Stomach smooth muscle (tissue), 2 donors: ENCODE results near the gene GPRC5C.
A peak's percentile ranks its signal among the peaks of the same experiment; 100 is the strongest.

ENCODE experiments used
- H3K27ac ChIP-seq: one replicate; pipeline ENCODE4 v1.7.0; 2013; ENCODE audit warnings: mild to moderate bottlenecking, low read length, inconsistent platforms
- H3K27me3 ChIP-seq, 2 donors: one replicate each; pipeline ENCODE4 v1.7.0; 2013; ENCODE audit warnings: low read length in 2 of 2; ENCODE audit not compliant: insufficient read depth in 2 of 2, control insufficient read depth in 1 of 2
- H3K36me3 ChIP-seq, 2 donors: one replicate each; pipeline ENCODE4 v1.7.0; 2013; ENCODE audit warnings: low read length in 2 of 2; ENCODE audit not compliant: control insufficient read depth in 2 of 2, insufficient read depth in 2 of 2
- H3K4me1 ChIP-seq: one replicate; pipeline ENCODE4 v1.7.0; 2013; ENCODE audit warnings: low read length; ENCODE audit not compliant: control insufficient read depth, insufficient read depth
- H3K4me3 ChIP-seq, 2 donors: one replicate each; pipeline ENCODE4 v1.7.0; 2013; ENCODE audit warnings: low read length in 2 of 2
- H3K9ac ChIP-seq, 2 donors: one replicate each; pipeline ENCODE4 v1.7.0; 2013; ENCODE audit warnings: low read length in 2 of 2, mild to moderate bottlenecking in 1 of 2
- H3K9me3 ChIP-seq, 2 donors: one replicate each; pipeline ENCODE4 v1.7.0; 2013; ENCODE audit warnings: low read length in 2 of 2; ENCODE audit not compliant: control insufficient read depth in 2 of 2
- donor health status: healthy.
- donor health status: Pancreatic carcinoma.

The GPRC5C gene

DNA sequence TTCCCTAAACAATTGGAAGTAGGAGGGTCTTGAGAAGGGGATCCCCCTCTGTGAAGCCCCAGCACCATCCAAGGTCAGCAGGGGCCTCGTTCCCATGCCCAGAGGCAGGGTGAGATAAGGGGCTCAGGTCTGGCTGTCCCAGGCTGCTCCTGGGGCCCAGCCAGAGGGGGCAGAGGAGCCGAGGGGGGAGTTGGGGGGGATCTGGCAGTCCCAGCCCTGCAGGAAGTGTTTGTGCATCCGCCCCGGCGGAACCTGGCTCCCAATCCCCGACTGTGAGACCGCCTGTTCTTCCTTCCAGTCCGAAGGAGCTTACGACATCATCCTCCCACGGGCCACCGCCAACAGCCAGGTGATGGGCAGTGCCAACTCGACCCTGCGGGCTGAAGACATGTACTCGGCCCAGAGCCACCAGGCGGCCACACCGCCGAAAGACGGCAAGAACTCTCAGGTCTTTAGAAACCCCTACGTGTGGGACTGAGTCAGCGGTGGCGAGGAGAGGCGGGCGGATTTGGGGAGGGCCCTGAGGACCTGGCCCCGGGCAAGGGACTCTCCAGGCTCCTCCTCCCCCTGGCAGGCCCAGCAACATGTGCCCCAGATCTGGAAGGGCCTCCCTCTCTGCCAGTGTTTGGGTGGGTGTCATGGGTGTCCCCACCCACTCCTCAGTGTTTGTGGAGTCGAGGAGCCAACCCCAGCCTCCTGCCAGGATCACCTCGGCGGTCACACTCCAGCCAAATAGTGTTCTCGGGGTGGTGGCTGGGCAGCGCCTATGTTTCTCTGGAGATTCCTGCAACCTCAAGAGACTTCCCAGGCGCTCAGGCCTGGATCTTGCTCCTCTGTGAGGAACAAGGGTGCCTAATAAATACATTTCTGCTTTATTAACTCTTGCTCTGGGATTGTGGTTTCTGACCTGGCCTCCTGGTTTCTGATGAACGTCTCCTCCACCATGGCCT is 14.9 kb downstream of the GPRC5C start:
- no peak overlapping the region for H3K9ac ChIP-seq
- no peaks in the 10 kb centered on the region for H3K9me3 ChIP-seq
- H3K27ac ChIP-seq = peak overlapping the region; percentile 11
- peaks cover 22% of the 10 kb centered on the region for H3K4me1 ChIP-seq
- H3K27me3 ChIP-seq = no peaks in the 10 kb centered on the region
- no peaks in the 10 kb centered on the region for H3K36me3 ChIP-seq
- no peak overlapping the region for H3K4me3 ChIP-seq

DNA sequence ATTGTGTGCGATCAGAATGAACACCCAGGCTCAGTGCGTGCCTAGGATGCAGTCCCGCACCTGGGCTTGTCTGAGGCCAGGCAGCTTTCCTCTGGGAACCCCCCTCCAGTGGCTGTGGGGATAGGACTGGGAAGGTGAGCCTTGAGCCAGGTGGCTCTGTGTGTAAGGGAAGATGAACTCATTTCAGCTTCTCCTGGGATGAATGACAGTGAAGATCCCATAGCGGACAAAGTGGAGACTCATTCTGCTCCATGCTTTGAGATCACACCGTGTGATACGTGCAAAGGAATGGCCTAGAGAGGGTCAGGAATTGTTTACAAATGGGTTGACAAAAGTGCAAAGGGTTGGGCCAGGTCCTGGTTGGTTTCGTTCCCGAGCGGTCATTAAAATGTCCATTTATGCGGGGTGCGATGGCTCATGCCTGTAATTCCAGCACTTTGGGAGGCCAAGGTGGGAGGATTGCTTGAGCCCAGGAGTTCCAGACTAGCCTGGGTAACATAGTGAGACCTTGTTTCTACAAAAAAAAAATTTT is 15.8 kb downstream of the GPRC5C start:
- Histone ChIP-seq H3K27me3 (no peaks in the 10 kb centered on the region), H3K4me1 (peaks cover 19% of the 10 kb centered on the region), H3K27ac (no peak overlapping the region), H3K9ac (no peak overlapping the region), H3K9me3 (no peaks in the 10 kb centered on the region), H3K4me3 (no peak overlapping the region), H3K36me3 (no peaks in the 10 kb centered on the region)

DNA sequence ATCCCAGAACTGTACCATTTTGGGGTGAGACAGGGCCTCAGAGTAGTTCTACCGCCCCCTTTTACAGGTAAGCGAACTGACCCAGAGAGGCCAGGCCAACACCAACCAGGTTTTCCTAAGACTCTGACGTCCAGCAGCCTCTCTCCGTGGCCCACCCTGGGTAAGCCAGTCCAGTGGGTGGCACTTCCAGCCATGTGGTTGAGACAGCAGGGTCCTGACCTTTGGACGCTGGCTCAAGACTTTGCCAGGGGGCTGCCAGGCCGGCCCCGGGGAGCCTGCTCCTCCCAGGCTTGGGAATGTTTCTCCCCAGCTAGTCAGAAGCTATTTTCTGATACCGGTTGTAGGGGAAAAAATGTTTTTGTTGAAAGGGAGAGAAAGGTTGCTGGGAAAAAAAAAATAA is 16.9 kb downstream of the GPRC5C start:
- Histone ChIP-seq H3K27ac (no peak overlapping the region), H3K9ac (no peak overlapping the region), H3K36me3 (no peaks in the 10 kb centered on the region), H3K4me3 (no peak overlapping the region), H3K27me3 (no peaks in the 10 kb centered on the region), H3K9me3 (no peaks in the 10 kb centered on the region), H3K4me1 (peaks cover 19% of the 10 kb centered on the region)

DNA sequence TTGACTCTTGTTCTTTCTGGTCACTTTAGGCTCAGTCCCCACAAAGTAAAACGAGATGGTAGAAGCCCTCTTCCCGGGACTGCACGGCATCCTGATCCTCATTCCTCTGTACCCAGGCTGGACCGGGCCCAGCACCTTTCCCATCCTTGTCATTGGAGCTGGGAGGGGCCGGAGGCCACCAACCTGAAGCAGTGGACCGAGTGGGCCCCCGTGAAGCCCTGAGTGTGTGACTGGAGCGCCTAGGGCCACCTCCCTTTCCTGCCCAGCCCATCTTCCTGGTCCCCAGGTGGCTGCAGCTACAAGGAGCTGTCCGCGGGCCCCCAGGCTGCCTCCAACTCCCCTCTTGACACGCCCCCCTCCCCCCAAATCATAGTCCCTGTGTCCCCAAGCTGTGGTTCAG is 17.4 kb downstream of the GPRC5C start:
- Histone ChIP-seq H3K36me3 (no peaks in the 10 kb centered on the region), H3K27ac (no peak overlapping the region), H3K9ac (no peak overlapping the region), H3K27me3 (no peaks in the 10 kb centered on the region), H3K9me3 (no peaks in the 10 kb centered on the region), H3K4me1 (peaks cover 16% of the 10 kb centered on the region), H3K4me3 (no peak overlapping the region)

DNA sequence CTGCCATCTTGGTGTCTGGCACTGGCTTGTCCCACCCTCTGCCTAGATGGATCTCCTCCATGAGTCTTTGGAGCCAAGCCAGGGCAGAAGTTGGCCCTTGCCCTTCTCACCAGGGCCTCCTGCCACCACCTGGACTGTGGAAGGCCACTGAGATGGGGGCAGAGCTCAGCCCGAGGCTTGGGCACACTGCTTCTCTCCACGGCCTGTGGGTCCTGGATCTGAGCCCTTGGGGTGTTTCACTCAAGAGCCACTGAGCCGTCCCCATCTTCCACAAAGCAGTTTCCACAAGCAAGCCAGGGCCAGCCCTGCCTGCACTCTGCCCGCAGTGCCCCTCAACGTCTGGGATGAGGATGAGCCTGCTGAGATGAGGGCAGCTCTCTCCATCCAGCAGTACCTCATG is 17.9 kb downstream of the GPRC5C start:
- H3K9me3 ChIP-seq = no peaks in the 10 kb centered on the region
- H3K36me3 ChIP-seq = no peaks in the 10 kb centered on the region
- H3K9ac ChIP-seq = no peak overlapping the region
- peaks cover 20% of the 10 kb centered on the region for H3K4me1 ChIP-seq
- no peak overlapping the region for H3K27ac ChIP-seq
- H3K27me3 ChIP-seq = no peaks in the 10 kb centered on the region
- H3K4me3 ChIP-seq = no peak overlapping the region

DNA sequence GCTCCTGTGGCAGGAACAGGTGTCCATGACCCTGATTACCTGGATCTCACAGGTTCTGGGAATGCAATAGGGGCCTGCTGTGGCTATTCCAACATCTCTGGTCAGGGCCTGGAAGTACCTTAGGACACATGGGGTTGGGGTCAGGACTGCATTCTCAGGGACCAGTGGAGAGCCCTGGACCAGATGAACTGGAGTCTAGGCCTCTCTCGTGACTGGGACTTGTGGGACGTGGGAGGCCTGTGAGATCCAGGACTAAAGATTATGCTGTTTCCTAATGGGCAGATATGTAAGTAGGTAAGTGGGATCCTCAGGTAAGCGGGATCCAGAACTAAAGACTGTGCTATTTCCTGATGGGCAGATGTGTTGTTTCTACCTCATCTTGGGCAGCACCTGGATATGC is 18.3 kb downstream of the GPRC5C start:
- peaks cover 24% of the 10 kb centered on the region for H3K4me1 ChIP-seq
- H3K9ac ChIP-seq = no peak overlapping the region
- no peak overlapping the region for H3K27ac ChIP-seq
- no peak overlapping the region for H3K4me3 ChIP-seq
- no peaks in the 10 kb centered on the region for H3K9me3 ChIP-seq
- H3K36me3 ChIP-seq = no peaks in the 10 kb centered on the region
- H3K27me3 ChIP-seq = no peaks in the 10 kb centered on the region

DNA sequence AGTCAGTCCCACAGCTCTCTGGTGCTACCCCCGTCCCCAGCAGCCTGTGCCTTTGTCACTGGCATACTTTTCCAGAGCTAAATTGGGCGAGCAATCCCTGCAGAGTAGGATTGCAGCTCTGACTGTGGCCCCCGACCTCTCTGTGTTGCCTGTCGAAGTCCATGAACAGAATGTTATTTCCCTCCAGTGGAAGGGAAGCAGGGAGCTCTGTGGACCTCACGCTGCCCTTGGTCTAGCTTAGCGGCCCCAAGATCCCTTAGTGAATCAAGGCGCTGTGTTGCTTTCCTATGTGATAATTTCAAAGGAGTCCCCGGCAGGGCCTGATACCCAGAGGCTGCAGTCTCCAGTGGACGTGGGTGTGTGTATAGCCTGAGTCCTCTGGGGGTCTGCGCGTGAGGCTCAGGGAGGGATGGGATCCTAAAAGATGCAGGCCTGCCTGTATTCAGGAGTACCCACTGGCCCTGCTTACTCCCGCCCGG is 19.1 kb downstream of the GPRC5C start:
- Histone ChIP-seq H3K27ac (no peak overlapping the region), H3K9ac (no peak overlapping the region), H3K4me1 (peaks cover 25% of the 10 kb centered on the region)

DNA sequence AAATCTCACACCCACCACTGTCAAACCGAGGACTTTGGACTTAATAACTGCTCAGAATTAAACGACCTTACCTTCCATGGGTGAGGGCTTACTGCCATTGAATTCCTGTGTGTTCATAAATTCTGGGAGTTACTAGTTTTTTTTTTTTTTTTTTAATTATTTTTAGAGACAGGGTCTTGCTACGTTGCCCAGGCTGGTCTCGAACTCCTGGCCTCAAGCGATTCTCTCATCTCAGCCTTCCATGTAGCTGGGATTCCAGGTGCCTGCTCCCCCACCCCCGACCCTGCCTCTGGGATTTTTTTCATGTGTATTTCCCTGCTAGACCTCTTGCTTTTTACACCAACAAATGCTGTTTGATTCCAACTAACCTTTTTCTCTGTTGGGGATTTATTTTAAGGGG is 19.7 kb downstream of the GPRC5C start:
- H3K9ac ChIP-seq = no peak overlapping the region
- no peak overlapping the region for H3K27ac ChIP-seq
- no peak overlapping the region for H3K4me3 ChIP-seq
- H3K27me3 ChIP-seq = no peaks in the 10 kb centered on the region
- peaks cover 25% of the 10 kb centered on the region for H3K4me1 ChIP-seq
- no peaks in the 10 kb centered on the region for H3K36me3 ChIP-seq
- H3K9me3 ChIP-seq = no peaks in the 10 kb centered on the region

More for the DNA sequence above, 19.1 kb downstream of the GPRC5C start:
- Histone ChIP-seq H3K9me3 (no peaks in the 10 kb centered on the region), H3K4me3 (no peak overlapping the region), H3K27me3 (no peaks in the 10 kb centered on the region), H3K36me3 (no peaks in the 10 kb centered on the region)

DNA sequence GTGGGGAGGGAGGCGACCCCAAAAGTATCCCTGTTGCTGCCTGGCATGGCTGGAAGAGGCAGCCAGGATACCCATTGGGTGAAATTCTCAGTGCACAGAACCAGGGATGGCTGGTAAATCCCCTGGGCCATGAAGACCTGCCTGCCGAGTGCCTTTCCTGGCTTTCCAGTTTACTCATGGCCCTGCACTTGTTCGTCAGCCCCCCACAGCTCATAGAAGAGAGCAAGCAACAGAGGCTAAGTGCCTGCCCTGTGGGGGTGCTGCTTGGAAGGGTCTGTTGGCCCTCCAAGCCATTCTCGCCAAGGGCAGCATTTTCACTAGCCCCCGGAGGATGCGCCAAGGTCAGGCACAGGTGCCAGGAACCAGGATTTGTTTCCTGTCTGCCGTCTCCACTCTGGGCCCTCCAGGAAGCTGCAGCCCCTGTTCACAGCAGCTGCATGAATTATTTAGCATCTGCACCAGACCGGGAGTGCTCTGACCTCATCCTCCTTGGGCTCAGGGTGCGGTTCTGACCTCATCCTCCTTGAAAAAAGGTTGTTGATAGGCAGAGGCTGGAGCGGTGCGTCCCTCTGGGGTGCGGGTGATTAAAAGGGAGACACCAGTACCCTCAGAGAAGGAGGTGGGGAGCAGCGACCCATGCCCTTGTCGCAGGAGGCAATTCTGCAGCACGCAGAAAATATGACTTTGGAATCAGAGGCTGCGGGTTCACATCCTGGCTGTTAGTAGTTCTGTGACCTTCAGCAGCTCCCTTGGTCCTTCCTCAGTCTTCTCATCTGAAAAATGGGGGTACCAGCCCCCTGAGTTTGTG is 20.3 kb downstream of the GPRC5C start:
- peaks cover 27% of the 10 kb centered on the region for H3K4me1 ChIP-seq
- no peaks in the 10 kb centered on the region for H3K9me3 ChIP-seq
- no peak overlapping the region for H3K4me3 ChIP-seq
- no peaks in the 10 kb centered on the region for H3K27me3 ChIP-seq
- H3K36me3 ChIP-seq = no peaks in the 10 kb centered on the region
- peak overlapping the region; percentile 60 for H3K27ac ChIP-seq
- no peak overlapping the region for H3K9ac ChIP-seq

DNA sequence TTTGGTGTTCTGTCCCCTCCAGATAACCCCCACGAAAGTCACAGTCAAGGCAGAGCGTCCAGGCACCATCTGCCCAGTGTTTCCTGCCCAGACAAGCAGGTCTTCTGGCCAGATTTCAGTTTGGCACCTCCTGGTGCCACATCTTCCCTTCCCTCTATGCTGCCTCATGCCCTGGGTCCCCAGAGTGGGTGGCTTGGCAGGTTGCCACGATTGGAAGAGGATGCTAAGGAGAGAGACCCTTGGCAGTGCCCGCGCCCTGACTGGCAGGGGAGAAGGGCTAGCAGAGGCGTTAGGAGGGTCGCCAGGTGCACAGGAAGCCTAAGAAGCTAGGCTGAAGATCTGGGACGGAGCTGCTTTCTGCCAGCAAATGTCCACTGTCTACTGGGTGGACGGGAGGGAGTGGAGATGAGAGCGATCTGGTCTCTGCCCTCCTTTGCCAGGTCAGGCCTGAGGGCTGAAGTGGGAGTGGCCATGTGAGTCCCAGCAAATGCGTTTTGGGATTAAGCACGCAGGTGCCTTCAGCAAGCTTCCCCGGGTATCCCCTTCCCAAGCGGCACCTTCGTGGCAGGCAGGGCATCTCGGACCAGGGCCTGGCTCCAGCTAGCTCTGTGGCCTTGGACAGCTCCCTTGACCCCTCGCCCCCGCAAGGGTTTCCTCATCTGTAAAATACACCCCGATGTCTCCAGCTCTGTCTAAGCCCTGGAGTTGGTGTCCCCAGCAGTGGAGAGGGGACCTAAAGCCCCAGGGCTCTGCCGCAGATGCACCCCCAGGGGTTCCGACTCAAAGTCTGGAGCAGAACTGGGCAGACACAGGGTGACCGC is 21.2 kb downstream of the GPRC5C start:
- H3K27ac ChIP-seq = peak overlapping the region; percentile 60
- no peaks in the 10 kb centered on the region for H3K36me3 ChIP-seq
- no peaks in the 10 kb centered on the region for H3K27me3 ChIP-seq
- H3K9me3 ChIP-seq = no peaks in the 10 kb centered on the region
- H3K4me1 ChIP-seq = peaks cover 29% of the 10 kb centered on the region
- H3K4me3 ChIP-seq = peak overlapping the region in 1 of 2 donors; percentile 70
- peak overlapping the region; percentile 60 to 72 for H3K9ac ChIP-seq
